Smooth muscle cell (in vitro differentiated cells): ENCODE data around the gene RFLNA. TPM values are rescaled to one million over a fixed set of nuclear protein-coding genes. Genes with fewer than 3 reads are reported as not detected.

Experiments
- DNase-seq: peaks from one replicate; lab custom pipeline; 2025; ENCODE audit not compliant: unreplicated experiment; lab: John Stamatoyannopoulos, UW
- H2AFZ ChIP-seq: fragments of 200-600 bp; sonication (generic); 2 replicates; pipeline ENCODE4 v1.6.0; 2016; ENCODE audit warnings: antibody characterized with exemption, low read depth, mild to moderate bottlenecking
- H3F3A ChIP-seq: fragments of 200-600 bp; sonication (generic); 2 replicates; pipeline ENCODE4 v1.6.0; 2017; ENCODE audit warnings: antibody characterized with exemption, low read depth
- H3K27ac ChIP-seq: fragments of 200-600 bp; sonication (generic); 2 replicates; pipeline ENCODE4 v1.5.1; 2016; ENCODE audit warnings: low read depth, mild to moderate bottlenecking
- H3K27me3 ChIP-seq: fragments of 200-600 bp; sonication (generic); 2 replicates; pipeline ENCODE4 v1.6.1; 2016; ENCODE audit warnings: low read depth, mild to moderate bottlenecking
- H3K36me3 ChIP-seq: fragments of 200-600 bp; sonication (generic); 2 replicates; pipeline ENCODE4 v1.5.1; 2016; ENCODE audit warnings: low read depth
- H3K4me1 ChIP-seq: fragments of 200-600 bp; sonication (generic); 2 replicates; pipeline ENCODE4 v1.5.1; 2016; ENCODE audit warnings: low read depth
- H3K4me2 ChIP-seq: fragments of 200-600 bp; sonication (generic); 2 replicates; pipeline ENCODE4 v1.6.0; 2016; ENCODE audit warnings: mild to moderate bottlenecking
- H3K4me3 ChIP-seq: fragments of 200-600 bp; sonication (generic); 2 replicates; pipeline ENCODE4 v1.5.1; 2016; ENCODE audit warnings: mild to moderate bottlenecking
- H3K79me2 ChIP-seq: fragments of 200-600 bp; sonication (generic); 2 replicates; pipeline ENCODE4 v1.6.0; 2016; ENCODE audit warnings: low read depth, mild to moderate bottlenecking
- H3K9ac ChIP-seq: fragments of 200-600 bp; sonication (generic); 2 replicates; pipeline ENCODE4 v1.6.0; 2016; ENCODE audit warnings: low read depth
- H3K9me3 ChIP-seq: fragments of 200-600 bp; sonication (generic); replicated peaks from 2 replicates; pipeline ENCODE4 v1.5.1; 2016; ENCODE audit warnings: low read depth
- H4K20me1 ChIP-seq: fragments of 200-600 bp; sonication (generic); 2 replicates; pipeline ENCODE4 v1.6.0; 2016; ENCODE audit warnings: low read depth
- WGBS: methylation state at CpG from one replicate; pipeline ENCODE4 v1.1.7; 2016; ENCODE audit warnings: low lambda C conversion rate; 5-methylcytosine and 5-hydroxymethylcytosine counted together
- polyA plus RNA-seq: library from polyadenylated mRNA; unstranded; fragments of >200 nt; fragmentation: Nextera tagmentation; extraction: Ambion mirVana; gene quantifications from 2 replicates; pipeline ENCODE4 v1.2.1, GENCODE V29; 2016
- total RNA-seq: library from RNA; depleted of rRNA; stranded (reverse); fragments of >200 nt; gene quantifications from 2 replicates; pipeline ENCODE4 v1.2.3, GENCODE V29; 2014
- TF ChIP-seq, protein P1 (sequence below): fragments of 200-600 bp; sonication (generic); IDR thresholded peaks from 2 replicates; pipeline ENCODE4 v1.5.1; 2017; ENCODE audit warnings: borderline replicate concordance, mild to moderate bottlenecking, antibody characterized with exemption; ENCODE audit not compliant: insufficient read depth, poor library complexity, severe bottlenecking

Gene RFLNA
- total and polyA plus RNA-seq, 2 experiments from 2014 or later: 30.2 to 51.5 TPM

- H3K9ac ChIP-seq: no peak overlapping the region
- H3K4me3 ChIP-seq: no peak overlapping the region
- no peaks in the 10 kb centered on the region for H3K79me2 ChIP-seq
- TF ChIP-seq, protein P1, sequence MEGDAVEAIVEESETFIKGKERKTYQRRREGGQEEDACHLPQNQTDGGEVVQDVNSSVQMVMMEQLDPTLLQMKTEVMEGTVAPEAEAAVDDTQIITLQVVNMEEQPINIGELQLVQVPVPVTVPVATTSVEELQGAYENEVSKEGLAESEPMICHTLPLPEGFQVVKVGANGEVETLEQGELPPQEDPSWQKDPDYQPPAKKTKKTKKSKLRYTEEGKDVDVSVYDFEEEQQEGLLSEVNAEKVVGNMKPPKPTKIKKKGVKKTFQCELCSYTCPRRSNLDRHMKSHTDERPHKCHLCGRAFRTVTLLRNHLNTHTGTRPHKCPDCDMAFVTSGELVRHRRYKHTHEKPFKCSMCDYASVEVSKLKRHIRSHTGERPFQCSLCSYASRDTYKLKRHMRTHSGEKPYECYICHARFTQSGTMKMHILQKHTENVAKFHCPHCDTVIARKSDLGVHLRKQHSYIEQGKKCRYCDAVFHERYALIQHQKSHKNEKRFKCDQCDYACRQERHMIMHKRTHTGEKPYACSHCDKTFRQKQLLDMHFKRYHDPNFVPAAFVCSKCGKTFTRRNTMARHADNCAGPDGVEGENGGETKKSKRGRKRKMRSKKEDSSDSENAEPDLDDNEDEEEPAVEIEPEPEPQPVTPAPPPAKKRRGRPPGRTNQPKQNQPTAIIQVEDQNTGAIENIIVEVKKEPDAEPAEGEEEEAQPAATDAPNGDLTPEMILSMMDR: no peak
- WGBS: 90% methylated on average over 6 of the region's 6 CpGs
- no peaks in the 10 kb centered on the region for H4K20me1 ChIP-seq
- H2AFZ ChIP-seq: no peak overlapping the region
- DNase-seq: no peak
- H3K27ac ChIP-seq: no peak overlapping the region
- H3K9me3 ChIP-seq: no peaks in the 10 kb centered on the region
- H3K27me3 ChIP-seq: no peaks in the 10 kb centered on the region
- H3K36me3 ChIP-seq: no peaks in the 10 kb centered on the region
- no peaks in the 10 kb centered on the region for H3K4me1 ChIP-seq
- H3F3A ChIP-seq: no peaks in the 10 kb centered on the region
- H3K4me2 ChIP-seq: no peak overlapping the region
Observed at GRCh38 chr12:124270671-124271070, 24.2 kb upstream of the RFLNA start.

- Histone ChIP-seq H3K4me2 (no peak overlapping the region), H3K79me2 (no peaks in the 10 kb centered on the region), H3K36me3 (no peaks in the 10 kb centered on the region), H3F3A (no peaks in the 10 kb centered on the region), H3K9me3 (no peaks in the 10 kb centered on the region), H3K4me3 (no peak overlapping the region), H2AFZ (no peak overlapping the region), H3K27ac (peak overlapping the region; percentile 56), H3K27me3 (no peaks in the 10 kb centered on the region), H4K20me1 (no peaks in the 10 kb centered on the region), H3K4me1 (peaks cover 3% of the 10 kb centered on the region), H3K9ac (no peak overlapping the region)
- DNase-seq: no peak
- 77% methylated on average over 3 of the region's 3 CpGs for WGBS
- TF ChIP-seq, protein P1: peak; percentile 22
Observed at GRCh38 chr12:124273630-124274029, 21.3 kb upstream of the RFLNA start.

GRCh38 chr12:124276337-124276736, 18.6 kb upstream of the RFLNA start:
- TF ChIP-seq, protein P1: no peak
- Histone ChIP-seq H3K36me3 (no peaks in the 10 kb centered on the region), H3K9ac (no peak overlapping the region), H3K4me1 (peaks cover 3% of the 10 kb centered on the region), H3K27me3 (no peaks in the 10 kb centered on the region), H2AFZ (no peak overlapping the region), H3F3A (no peaks in the 10 kb centered on the region), H4K20me1 (no peaks in the 10 kb centered on the region), H3K79me2 (no peaks in the 10 kb centered on the region), H3K4me3 (no peak overlapping the region), H3K27ac (no peak overlapping the region), H3K4me2 (no peak overlapping the region), H3K9me3 (no peaks in the 10 kb centered on the region)
- no peak for DNase-seq
- WGBS: 98% methylated on average over 2 of the region's 2 CpGs
